Measurements from ENCODE around the gene MYG1. TPM values are rescaled to one million over a fixed set of nuclear protein-coding genes. Genes with fewer than 3 reads are reported as not detected.
"Not testable (repeated sequence)": the region's sequence is repeated elsewhere in the genome, so short reads cannot be mapped to it uniquely, and the experiment has no call there.

Gene MYG1
- total RNA-seq, 1 donor from 2014 or later: 35.3 TPM

DNA sequence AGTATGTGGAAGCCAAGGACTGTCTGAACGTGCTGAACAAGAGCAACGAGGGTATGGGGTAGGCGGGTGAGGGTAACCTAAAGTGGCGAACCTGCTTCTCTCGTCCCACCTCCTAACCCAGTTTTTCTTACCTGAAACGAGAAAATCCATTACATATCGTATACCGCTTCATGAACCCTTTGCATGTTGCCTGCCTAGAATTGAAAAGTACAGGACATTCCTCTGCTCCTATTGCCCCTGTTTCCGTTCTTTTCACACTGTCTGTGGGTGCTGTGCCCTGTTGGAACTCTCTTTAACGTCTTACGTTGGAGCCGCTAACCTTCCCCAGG is 3.6 kb upstream of the MYG1 start:
- Histone ChIP-seq H3K27ac (peak overlapping the region; percentile 92), H3K27me3 (ENCODE audit: low read depth) (no peaks in the 10 kb centered on the region), H3K4me1 (peaks cover 54% of the 10 kb centered on the region), H3K4me3 (peak overlapping the region; percentile 77), H3K36me3 (peaks cover 16% of the 10 kb centered on the region), H3K9me3 (no peaks in the 10 kb centered on the region)
- DNase-seq: no peak
- intact Hi-C loops (cut with DNase I): no loop called here
- ATAC-seq: no peak
- TF ChIP-seq, protein P1, sequence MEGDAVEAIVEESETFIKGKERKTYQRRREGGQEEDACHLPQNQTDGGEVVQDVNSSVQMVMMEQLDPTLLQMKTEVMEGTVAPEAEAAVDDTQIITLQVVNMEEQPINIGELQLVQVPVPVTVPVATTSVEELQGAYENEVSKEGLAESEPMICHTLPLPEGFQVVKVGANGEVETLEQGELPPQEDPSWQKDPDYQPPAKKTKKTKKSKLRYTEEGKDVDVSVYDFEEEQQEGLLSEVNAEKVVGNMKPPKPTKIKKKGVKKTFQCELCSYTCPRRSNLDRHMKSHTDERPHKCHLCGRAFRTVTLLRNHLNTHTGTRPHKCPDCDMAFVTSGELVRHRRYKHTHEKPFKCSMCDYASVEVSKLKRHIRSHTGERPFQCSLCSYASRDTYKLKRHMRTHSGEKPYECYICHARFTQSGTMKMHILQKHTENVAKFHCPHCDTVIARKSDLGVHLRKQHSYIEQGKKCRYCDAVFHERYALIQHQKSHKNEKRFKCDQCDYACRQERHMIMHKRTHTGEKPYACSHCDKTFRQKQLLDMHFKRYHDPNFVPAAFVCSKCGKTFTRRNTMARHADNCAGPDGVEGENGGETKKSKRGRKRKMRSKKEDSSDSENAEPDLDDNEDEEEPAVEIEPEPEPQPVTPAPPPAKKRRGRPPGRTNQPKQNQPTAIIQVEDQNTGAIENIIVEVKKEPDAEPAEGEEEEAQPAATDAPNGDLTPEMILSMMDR (IDR thresholded peaks at IDR 0.05): no peak

DNA sequence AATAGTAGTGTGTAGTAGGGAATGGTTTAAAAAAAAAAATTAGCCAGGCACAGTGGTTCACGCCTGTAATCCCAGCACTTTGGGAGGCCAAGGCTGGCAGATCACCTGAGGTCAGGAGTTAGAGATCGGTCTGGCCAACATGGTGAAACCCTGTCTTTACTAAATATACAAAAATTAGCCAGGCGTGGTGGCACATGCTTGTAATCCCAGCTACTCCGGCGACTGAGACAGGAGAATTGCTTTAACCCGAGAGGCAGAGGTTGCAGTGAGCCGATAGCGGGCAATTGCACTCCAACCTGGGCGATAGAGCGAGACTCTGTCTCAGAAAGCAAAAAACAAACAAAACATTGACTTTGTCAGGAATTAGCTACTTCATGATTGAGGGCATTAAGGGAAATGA is 2.4 kb upstream of the MYG1 start:
- ATAC-seq; H3K9me3 ChIP-seq; H3K27me3 ChIP-seq (ENCODE audit: low read depth); DNase-seq; H3K4me3 ChIP-seq; intact Hi-C loops (cut with DNase I): not testable (repeated sequence)
- H3K27ac ChIP-seq: peak overlapping the region; percentile 92
- peaks cover 28% of the 10 kb centered on the region for H3K36me3 ChIP-seq
- H3K4me1 ChIP-seq: peaks cover 66% of the 10 kb centered on the region

- TF ChIP-seq, protein P1 (IDR thresholded peaks at IDR 0.05): no peak
- DNase-seq: no peak
- H3K4me1 ChIP-seq: peaks cover 66% of the 10 kb centered on the region
- H3K27me3 ChIP-seq (ENCODE audit: low read depth): no peaks in the 10 kb centered on the region
- H3K9me3 ChIP-seq: no peaks in the 10 kb centered on the region
- H3K36me3 ChIP-seq: peaks cover 38% of the 10 kb centered on the region
- intact Hi-C loops (cut with DNase I): no loop called here
- ATAC-seq: no peak
- peak overlapping the region; percentile 92 for H3K27ac ChIP-seq
- H3K4me3 ChIP-seq: no peak overlapping the region
These were observed 1.3 kb upstream of the MYG1 start for GRCh38 chr12:53298164-53298563.

DNA sequence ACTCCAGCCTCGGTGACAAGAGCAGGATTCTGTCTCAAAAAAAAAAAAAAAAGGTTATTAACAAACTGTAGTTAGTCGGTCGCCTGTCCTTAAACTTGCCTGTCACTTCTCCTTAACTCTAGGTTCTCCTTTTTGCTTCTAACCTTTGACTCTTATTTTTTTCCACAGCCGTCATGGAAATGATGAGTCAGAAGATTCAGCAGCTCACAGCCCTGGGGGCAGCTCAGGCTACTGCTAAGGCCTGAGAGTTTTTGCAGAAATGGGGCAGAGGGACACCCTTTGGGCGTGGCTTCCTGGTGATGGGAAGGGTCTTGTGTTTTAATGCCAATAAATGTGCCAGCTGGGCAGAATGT is 418 bp upstream of the MYG1 start:
- Histone ChIP-seq H3K36me3 (peaks cover 46% of the 10 kb centered on the region), H3K4me3 (peak overlapping the region; percentile 85), H3K27me3 (ENCODE audit: low read depth) (no peaks in the 10 kb centered on the region), H3K4me1 (peaks cover 66% of the 10 kb centered on the region), H3K9me3 (no peaks in the 10 kb centered on the region), H3K27ac (peak overlapping the region; percentile 92)
- TF ChIP-seq, protein P1 (IDR thresholded peaks at IDR 0.05): no peak
- intact Hi-C loops (cut with DNase I): no loop called here
- DNase-seq: peak; percentile 62
- ATAC-seq: peak; percentile 27 to 53

DNA sequence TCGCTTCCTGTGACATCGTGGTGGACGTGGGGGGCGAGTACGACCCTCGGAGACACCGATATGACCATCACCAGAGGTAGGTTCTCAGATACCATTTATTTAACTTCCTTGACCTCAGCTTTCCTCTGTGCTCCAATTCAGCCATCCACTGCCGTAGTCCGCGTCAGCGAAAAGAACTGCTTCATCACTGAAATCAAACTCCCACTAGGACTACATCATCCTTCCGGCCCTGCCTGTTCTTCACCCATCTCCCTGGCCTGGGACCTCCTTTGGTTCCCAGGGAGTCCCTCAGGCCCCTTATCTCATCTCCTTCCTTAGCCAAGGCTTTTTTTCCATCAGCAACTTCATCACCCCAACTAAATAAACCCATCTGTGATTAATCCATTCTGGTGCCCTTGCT is 692 bp downstream of the MYG1 start:
- intact Hi-C loops (cut with DNase I): no loop called here
- DNase-seq (no peak), ATAC-seq (no peak)
- Histone ChIP-seq H3K27ac (peak overlapping the region; percentile 92), H3K27me3 (ENCODE audit: low read depth) (no peaks in the 10 kb centered on the region), H3K4me3 (peak overlapping the region; percentile 85), H3K9me3 (no peaks in the 10 kb centered on the region), H3K4me1 (peaks cover 57% of the 10 kb centered on the region), H3K36me3 (peaks cover 54% of the 10 kb centered on the region)
- TF ChIP-seq, protein P1 (IDR thresholded peaks at IDR 0.05): no peak

DNA sequence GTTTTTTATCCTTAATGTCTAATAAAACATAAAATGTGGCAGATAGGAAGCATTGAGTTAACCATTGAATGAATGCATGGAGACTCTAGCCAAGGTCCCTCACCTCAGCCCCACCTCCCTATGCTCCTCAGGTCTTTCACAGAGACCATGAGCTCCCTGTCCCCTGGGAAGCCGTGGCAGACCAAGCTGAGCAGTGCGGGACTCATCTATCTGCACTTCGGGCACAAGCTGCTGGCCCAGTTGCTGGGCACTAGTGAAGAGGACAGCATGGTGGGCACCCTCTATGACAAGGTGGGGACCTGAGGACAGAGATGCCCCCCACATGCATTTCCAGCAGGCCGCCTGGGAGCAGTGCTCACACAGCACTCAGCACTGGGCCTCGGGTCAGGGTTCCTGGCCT is 3.4 kb downstream of the MYG1 start:
- DNase-seq: no peak
- H3K36me3 ChIP-seq: peaks cover 76% of the 10 kb centered on the region
- no peak for ATAC-seq

More for the DNA sequence above, 3.4 kb downstream of the MYG1 start:
- Histone ChIP-seq H3K9me3 (no peaks in the 10 kb centered on the region), H3K27me3 (ENCODE audit: low read depth) (no peaks in the 10 kb centered on the region), H3K4me1 (peaks cover 36% of the 10 kb centered on the region), H3K27ac (no peak overlapping the region), H3K4me3 (no peak overlapping the region)
- intact Hi-C loops (cut with DNase I): no loop called here
- TF ChIP-seq, protein P1 (IDR thresholded peaks at IDR 0.05): no peak
